ENCODE data around the gene DRAM2. TPM values are rescaled to one million over a fixed set of nuclear protein-coding genes. Genes with fewer than 3 reads are reported as not detected.

DRAM2 gene
- total RNA-seq, 1 experiment from 2014 or later, result 25.4 TPM

DNA sequence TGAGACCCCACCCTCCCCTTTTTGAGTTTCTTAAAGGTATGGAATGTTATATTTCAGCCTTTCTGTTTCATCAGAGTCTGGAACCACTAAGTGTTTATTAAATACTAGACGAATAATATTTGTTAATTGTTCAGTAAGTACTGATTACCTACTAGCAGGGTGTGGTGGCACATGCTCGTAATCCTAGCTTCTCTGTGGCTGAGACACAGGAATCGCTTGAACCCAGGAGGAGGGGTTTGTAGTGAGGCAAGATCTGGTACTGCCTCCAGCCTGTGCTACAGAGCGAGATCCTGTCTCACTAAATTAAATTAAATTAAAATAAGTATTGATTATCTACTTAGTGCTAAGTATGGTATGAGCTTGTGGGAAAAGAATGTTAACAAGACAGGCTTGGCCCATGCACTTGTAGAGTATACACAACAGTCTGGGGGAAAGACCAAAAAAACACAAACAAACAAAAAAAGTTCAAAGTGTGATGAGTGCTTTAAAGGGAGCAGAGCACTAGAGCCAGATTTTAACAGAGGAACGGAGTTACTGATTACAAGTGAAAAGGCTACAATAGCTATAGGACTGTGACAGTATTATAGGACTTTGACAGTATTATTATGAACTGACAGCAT is 2.6 kb upstream of the DRAM2 start:
- H3K4me3 Mint-ChIP-seq (ENCODE audit: low read depth, unreplicated experiment), result peak overlapping the region; percentile 98
- no peaks in the 10 kb centered on the region for H3K9me3 Mint-ChIP-seq (ENCODE audit: low read depth, unreplicated experiment)
- peaks cover 22% of the 10 kb centered on the region for H3K4me1 Mint-ChIP-seq (ENCODE audit: low read depth, unreplicated experiment)
- H3K27me3 Mint-ChIP-seq (ENCODE audit: unreplicated experiment), result no peaks in the 10 kb centered on the region
- H3K27ac Mint-ChIP-seq (ENCODE audit: unreplicated experiment), result no peak overlapping the region
- BruUV-seq (replicated peaks), result no TSS peak
- CTCF ChIA-PET, result no interaction called here
- no peak for DNase-seq
- intact Hi-C loops (cut with micrococcal nuclease; ENCODE audit: unreplicated experiment), result no loop called here
- TF ChIP-seq, protein P1, sequence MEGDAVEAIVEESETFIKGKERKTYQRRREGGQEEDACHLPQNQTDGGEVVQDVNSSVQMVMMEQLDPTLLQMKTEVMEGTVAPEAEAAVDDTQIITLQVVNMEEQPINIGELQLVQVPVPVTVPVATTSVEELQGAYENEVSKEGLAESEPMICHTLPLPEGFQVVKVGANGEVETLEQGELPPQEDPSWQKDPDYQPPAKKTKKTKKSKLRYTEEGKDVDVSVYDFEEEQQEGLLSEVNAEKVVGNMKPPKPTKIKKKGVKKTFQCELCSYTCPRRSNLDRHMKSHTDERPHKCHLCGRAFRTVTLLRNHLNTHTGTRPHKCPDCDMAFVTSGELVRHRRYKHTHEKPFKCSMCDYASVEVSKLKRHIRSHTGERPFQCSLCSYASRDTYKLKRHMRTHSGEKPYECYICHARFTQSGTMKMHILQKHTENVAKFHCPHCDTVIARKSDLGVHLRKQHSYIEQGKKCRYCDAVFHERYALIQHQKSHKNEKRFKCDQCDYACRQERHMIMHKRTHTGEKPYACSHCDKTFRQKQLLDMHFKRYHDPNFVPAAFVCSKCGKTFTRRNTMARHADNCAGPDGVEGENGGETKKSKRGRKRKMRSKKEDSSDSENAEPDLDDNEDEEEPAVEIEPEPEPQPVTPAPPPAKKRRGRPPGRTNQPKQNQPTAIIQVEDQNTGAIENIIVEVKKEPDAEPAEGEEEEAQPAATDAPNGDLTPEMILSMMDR (IDR thresholded peaks at IDR 0.05; ENCODE audit: unreplicated experiment), result no peak
- H3K36me3 Mint-ChIP-seq (ENCODE audit: insufficient read depth, unreplicated experiment), result peaks cover 32% of the 10 kb centered on the region

DNA sequence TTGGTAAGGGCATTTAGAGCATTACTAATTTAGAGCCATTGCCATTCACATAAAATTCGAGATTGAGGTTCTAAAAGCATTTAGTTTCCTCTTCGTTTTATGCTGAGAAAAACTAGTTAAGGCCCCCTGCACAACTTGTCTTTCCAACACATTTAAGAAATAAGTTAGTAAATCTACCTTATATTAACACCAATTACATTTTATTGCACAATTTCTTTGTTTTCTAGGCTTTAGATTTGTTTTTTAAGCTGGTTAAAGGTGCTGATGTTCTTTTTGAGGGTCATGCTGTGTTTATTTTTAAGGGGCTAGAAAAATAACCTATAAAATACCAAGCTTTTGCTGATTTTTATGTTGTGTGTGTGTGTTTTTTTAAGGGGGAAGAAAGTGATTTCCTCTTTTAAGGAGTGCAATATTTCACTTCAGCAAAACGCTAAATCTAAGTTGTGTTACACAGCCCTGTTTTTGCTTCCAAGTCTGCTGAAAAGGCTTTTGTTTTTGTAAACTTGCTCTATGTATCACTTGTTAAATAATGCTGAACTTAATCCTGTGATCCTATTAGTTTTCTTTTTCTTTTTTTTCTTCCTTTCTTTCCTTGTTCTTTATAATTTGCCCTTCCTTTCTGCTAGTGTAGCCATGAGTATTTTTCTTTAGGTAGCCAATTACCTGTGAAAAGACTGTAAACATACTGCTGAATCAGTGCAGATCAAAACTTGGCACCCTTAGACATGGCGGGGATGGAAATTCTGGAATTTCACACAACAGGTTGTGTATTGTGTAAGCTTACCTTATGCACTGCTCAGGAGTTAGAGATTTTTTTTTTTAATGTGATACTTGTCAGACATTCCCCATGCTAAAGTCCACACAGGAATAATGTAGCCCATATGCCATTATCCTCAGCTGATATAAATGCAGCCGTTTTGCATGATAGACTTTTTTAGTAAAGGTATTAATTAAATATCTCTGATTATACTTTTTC is 1.6 kb upstream of the DRAM2 start:
- H3K27me3 Mint-ChIP-seq (ENCODE audit: unreplicated experiment), result no peaks in the 10 kb centered on the region
- peak overlapping the region; percentile 46 for H3K27ac Mint-ChIP-seq (ENCODE audit: unreplicated experiment)
- TF ChIP-seq, protein P1 (IDR thresholded peaks at IDR 0.05; ENCODE audit: unreplicated experiment), result no peak
- H3K4me1 Mint-ChIP-seq (ENCODE audit: low read depth, unreplicated experiment), result peaks cover 22% of the 10 kb centered on the region
- CTCF ChIA-PET, result interaction anchor here (0.9 kb wide), 1 partner anchor 111 kb away, joined by 3 read pairs; no protein-coding TSS in a partner anchor
- TSS peak; percentile 36 for BruUV-seq (replicated peaks)
- DNase-seq, result no peak
- H3K4me3 Mint-ChIP-seq (ENCODE audit: low read depth, unreplicated experiment), result peak overlapping the region; percentile 98
- H3K9me3 Mint-ChIP-seq (ENCODE audit: low read depth, unreplicated experiment), result no peaks in the 10 kb centered on the region
- H3K36me3 Mint-ChIP-seq (ENCODE audit: insufficient read depth, unreplicated experiment), result peaks cover 32% of the 10 kb centered on the region
- intact Hi-C loops (cut with micrococcal nuclease; ENCODE audit: unreplicated experiment), result loop anchor here (2.0 kb wide), 1 partner anchor 61 kb away; no protein-coding TSS in a partner anchor

DNA sequence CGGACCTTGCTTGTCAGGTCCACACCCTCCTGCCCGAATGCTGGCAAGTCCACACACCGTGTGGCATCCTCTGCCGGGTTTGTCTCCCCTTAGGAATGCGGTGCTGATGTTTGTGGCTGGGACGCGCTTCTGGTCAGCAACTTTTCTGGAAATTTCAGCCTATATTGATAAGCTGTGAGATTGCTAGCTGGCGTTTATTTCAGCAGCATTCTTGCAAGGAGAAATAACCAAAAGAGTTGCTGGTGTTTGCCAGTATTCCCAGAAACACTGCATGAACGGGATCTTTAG is 731 bp upstream of the DRAM2 start:
- peaks cover 34% of the 10 kb centered on the region for H3K36me3 Mint-ChIP-seq (ENCODE audit: insufficient read depth, unreplicated experiment)
- no peaks in the 10 kb centered on the region for H3K9me3 Mint-ChIP-seq (ENCODE audit: low read depth, unreplicated experiment)
- H3K27me3 Mint-ChIP-seq (ENCODE audit: unreplicated experiment), result no peaks in the 10 kb centered on the region
- CTCF ChIA-PET, result interaction anchor here (0.9 kb wide), 1 partner anchor 110 kb away, joined by 3 read pairs; no protein-coding TSS in a partner anchor
- TF ChIP-seq, protein P1 (IDR thresholded peaks at IDR 0.05; ENCODE audit: unreplicated experiment), result no peak
- intact Hi-C loops (cut with micrococcal nuclease; ENCODE audit: unreplicated experiment), result loop anchor here (2.0 kb wide), 1 partner anchor 62 kb away; no protein-coding TSS in a partner anchor
- peak; percentile 23 for DNase-seq
- peaks cover 22% of the 10 kb centered on the region for H3K4me1 Mint-ChIP-seq (ENCODE audit: low read depth, unreplicated experiment)
- H3K4me3 Mint-ChIP-seq (ENCODE audit: low read depth, unreplicated experiment), result peak overlapping the region; percentile 98
- BruUV-seq (replicated peaks), result no TSS peak
- H3K27ac Mint-ChIP-seq (ENCODE audit: unreplicated experiment), result no peak overlapping the region

DNA sequence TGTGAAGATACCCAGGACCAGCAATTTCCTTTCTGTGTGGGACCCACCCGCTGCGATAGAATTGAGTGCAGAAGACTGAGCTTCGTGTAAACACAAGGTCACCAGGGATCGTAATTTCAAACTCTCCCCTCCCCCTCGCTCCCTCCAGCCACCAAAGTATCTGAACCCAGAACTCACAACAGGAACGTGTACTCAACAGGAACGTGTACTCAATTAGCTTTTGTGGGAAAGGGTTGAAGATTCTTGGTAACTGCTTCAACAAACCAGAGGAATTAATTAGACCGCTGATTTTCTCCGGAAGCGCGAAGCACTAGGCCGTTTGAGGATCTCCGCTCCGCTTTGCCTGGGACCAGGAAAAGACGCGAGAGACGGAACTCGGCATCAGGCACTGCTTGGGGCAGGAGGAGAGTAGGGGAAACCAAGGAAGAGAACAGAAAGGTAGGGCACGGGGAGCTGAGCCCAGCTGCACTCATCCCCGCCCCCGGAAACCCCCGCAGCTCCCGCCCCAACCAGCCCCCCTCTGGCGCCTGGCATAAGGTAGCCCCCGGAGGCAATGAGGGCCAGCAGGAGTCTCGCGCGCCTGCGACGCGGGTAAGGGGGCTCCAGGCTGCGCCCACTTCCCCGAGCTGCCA is 453 bp downstream of the DRAM2 start:
- no peaks in the 10 kb centered on the region for H3K9me3 Mint-ChIP-seq (ENCODE audit: low read depth, unreplicated experiment)
- intact Hi-C loops (cut with micrococcal nuclease; ENCODE audit: unreplicated experiment), result no loop called here
- H3K4me3 Mint-ChIP-seq (ENCODE audit: low read depth, unreplicated experiment), result peak overlapping the region; percentile 98
- peaks cover 22% of the 10 kb centered on the region for H3K4me1 Mint-ChIP-seq (ENCODE audit: low read depth, unreplicated experiment)
- H3K27ac Mint-ChIP-seq (ENCODE audit: unreplicated experiment), result peak overlapping the region; percentile 89
- peaks cover 35% of the 10 kb centered on the region for H3K36me3 Mint-ChIP-seq (ENCODE audit: insufficient read depth, unreplicated experiment)
- no peaks in the 10 kb centered on the region for H3K27me3 Mint-ChIP-seq (ENCODE audit: unreplicated experiment)
- CTCF ChIA-PET, result no interaction called here
- BruUV-seq (replicated peaks), result TSS peak; percentile 54
- peak; percentile 39 for DNase-seq
- TF ChIP-seq, protein P1 (IDR thresholded peaks at IDR 0.05; ENCODE audit: unreplicated experiment), result no peak

All from Calu3 (cell line).